WERI-Rb-1 (cell line): ENCODE measurements around the gene CIITA.

Experiments
- DNase-seq: peaks from one replicate; pipeline ENCODE4 v3.0.0-alpha.2; 2020
- H3K27ac ChIP-seq: fragments of 250-450 bp; sonication (Bioruptor Pico); 2 replicates; pipeline ENCODE4 v1.5.1; 2020; ENCODE audit warnings: mild to moderate bottlenecking, moderate library complexity
- H3K27me3 ChIP-seq: fragments of 250-450 bp; sonication (Bioruptor Pico); 2 replicates; pipeline ENCODE4 v1.5.1; 2021; ENCODE audit warnings: mild to moderate bottlenecking, low read depth, moderate library complexity; ENCODE audit not compliant: insufficient read depth, severe bottlenecking
- H3K36me3 ChIP-seq: fragments of 250-450 bp; sonication (Bioruptor Pico); 2 replicates; pipeline ENCODE4 v1.5.1; 2020; ENCODE audit warnings: mild to moderate bottlenecking, moderate library complexity
- H3K4me3 ChIP-seq: 2 replicates; pipeline ENCODE4 v1.5.1; 2011; ENCODE audit warnings: low read depth, mild to moderate bottlenecking, control low read depth, low read length
- H3K9me3 ChIP-seq: fragments of 250-450 bp; sonication (Bioruptor Pico); 2 replicates; pipeline ENCODE4 v1.5.1; 2021; ENCODE audit warnings: mild to moderate bottlenecking, moderate library complexity; ENCODE audit not compliant: severe bottlenecking
- CTCF ChIP-seq: IDR thresholded peaks from 2 replicates; pipeline ENCODE4 v1.5.1; 2011; ENCODE audit warnings: low read depth, mild to moderate bottlenecking, control low read depth, inconsistent platforms, low read length

Gene CIITA

GRCh38 chr16:10865991-10866966 lies 10.7 kb upstream of the CIITA start:
- no peak for TF ChIP-seq CTCF
- no peak overlapping the region for H3K27ac ChIP-seq
- no peak for DNase-seq

GRCh38 chr16:10867199-10867598 lies 9.8 kb upstream of the CIITA start:
- H3K4me3 ChIP-seq, result no peak overlapping the region
- H3K27ac ChIP-seq, result no peak overlapping the region
- H3K36me3 ChIP-seq, result no peaks in the 10 kb centered on the region
- H3K27me3 ChIP-seq, result no peaks in the 10 kb centered on the region
- H3K9me3 ChIP-seq, result no peaks in the 10 kb centered on the region
- DNase-seq, result no peak
- TF ChIP-seq CTCF, result no peak

More at GRCh38 chr16:10865991-10866966, 10.7 kb upstream of the CIITA start:
- H3K27me3 ChIP-seq, result no peaks in the 10 kb centered on the region
- no peaks in the 10 kb centered on the region for H3K9me3 ChIP-seq
- H3K4me3 ChIP-seq, result no peak overlapping the region
- H3K36me3 ChIP-seq, result no peaks in the 10 kb centered on the region

- DNase-seq, result no peak
- Histone ChIP-seq H3K27ac (no peak overlapping the region), H3K9me3 (no peaks in the 10 kb centered on the region), H3K4me3 (no peak overlapping the region), H3K27me3 (no peaks in the 10 kb centered on the region), H3K36me3 (no peaks in the 10 kb centered on the region)
- no peak for TF ChIP-seq CTCF
These were observed 8.9 kb upstream of the CIITA start for GRCh38 chr16:10868104-10868595.

DNA sequence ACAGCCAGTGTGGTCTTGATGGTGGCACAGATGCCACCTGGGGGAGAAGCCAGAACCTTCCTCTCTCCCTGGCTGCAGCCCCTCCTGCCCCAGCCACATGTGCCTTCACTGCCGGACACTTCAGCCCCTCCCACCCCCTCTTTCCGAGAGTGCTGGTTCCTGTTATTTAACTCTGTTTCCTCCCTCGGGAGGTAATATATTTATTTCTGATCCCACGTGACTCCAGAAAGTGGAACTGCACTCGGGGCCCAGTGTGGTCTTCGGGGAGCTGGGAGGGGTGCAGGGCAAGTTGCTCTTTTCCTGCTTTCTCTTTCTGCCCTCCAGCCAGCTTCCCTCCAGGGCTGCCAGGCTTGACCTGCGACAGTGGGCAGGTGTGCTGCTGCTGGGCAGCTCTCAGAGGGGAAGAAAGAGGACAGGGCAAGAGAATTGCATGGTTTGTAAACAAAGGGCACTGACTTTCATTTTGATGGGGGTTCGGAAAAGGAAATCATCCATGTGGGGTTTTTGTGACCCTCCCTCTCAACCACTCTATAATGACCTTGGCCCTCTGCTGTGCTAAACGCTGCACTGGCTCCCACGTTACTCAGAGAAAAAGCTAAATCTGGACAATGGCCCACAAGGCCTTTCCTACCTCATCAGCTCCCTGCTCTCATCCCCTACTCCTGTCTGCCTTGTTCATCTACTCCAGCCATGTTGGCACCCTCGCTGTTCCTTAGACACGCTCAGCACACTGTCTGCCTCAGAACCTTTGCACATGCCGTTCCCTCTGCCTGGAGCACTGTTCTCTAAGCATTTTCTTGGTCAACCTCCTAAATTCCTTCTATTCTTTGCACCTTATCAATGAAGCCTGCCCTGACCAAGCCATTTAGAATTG lies 8.2 kb upstream of the CIITA start:
- TF ChIP-seq CTCF, result no peak
- Histone ChIP-seq H3K27me3 (no peaks in the 10 kb centered on the region), H3K9me3 (no peaks in the 10 kb centered on the region), H3K4me3 (no peak overlapping the region), H3K36me3 (no peaks in the 10 kb centered on the region), H3K27ac (no peak overlapping the region)
- no peak for DNase-seq

GRCh38 chr16:10870137-10870776 lies 6.7 kb upstream of the CIITA start:
- Histone ChIP-seq H3K36me3 (no peaks in the 10 kb centered on the region), H3K27ac (no peak overlapping the region), H3K4me3 (no peak overlapping the region), H3K9me3 (no peaks in the 10 kb centered on the region), H3K27me3 (no peaks in the 10 kb centered on the region)
- no peak for DNase-seq
- TF ChIP-seq CTCF, result no peak
